SK-N-SH treated with all-trans-retinoic acid at 6 μM for 48 hours (cell line): ENCODE data around the gene UBE2U.

Source experiments
- CSDC2 ChIP-seq: fragments of 250-450 bp; sonication (Bioruptor Pico); IDR thresholded peaks from 2 replicates; pipeline ENCODE4 v1.5.0; 2020; ENCODE audit warnings: mild to moderate bottlenecking, moderate library complexity
- ESRRG ChIP-seq: fragments of 250-450 bp; sonication (Bioruptor Pico); IDR thresholded peaks from 2 replicates; pipeline ENCODE4 v1.6.1; 2021; ENCODE audit warnings: mild to moderate bottlenecking
- GLIS3 ChIP-seq: fragments of 250-450 bp; sonication (Bioruptor Pico); IDR thresholded peaks from 2 replicates; pipeline ENCODE4 v1.5.0; 2020; ENCODE audit warnings: mild to moderate bottlenecking, moderate library complexity
- TCF4 ChIP-seq: fragments of 250-450 bp; sonication (Bioruptor Pico); IDR thresholded peaks from 2 replicates; pipeline ENCODE4 v1.8.0; 2021; ENCODE audit warnings: mild to moderate bottlenecking, moderate library complexity, borderline replicate concordance
- ZC3H10 ChIP-seq: fragments of 250-450 bp; sonication (Bioruptor Pico); IDR thresholded peaks from 2 replicates; pipeline ENCODE4 v1.5.1; 2021; ENCODE audit warnings: mild to moderate bottlenecking, moderate library complexity
- TF ChIP-seq, protein P1 (sequence below): fragments of 250-450 bp; sonication (Bioruptor Pico); IDR thresholded peaks from 2 replicates; pipeline ENCODE4 v1.8.0; 2020; ENCODE audit warnings: mild to moderate bottlenecking, moderate library complexity, borderline replicate concordance

GRCh38 chr1:64197076-64197475, 6.3 kb upstream of the UBE2U start:
- TF ChIP-seq GLIS3 (CRISPR knock-in tag) (no peak), TCF4 (CRISPR knock-in tag) (no peak), CSDC2 (CRISPR knock-in tag) (no peak), ESRRG (CRISPR knock-in tag) (no peak), ZC3H10 (CRISPR knock-in tag) (no peak)
- TF ChIP-seq, protein P1, sequence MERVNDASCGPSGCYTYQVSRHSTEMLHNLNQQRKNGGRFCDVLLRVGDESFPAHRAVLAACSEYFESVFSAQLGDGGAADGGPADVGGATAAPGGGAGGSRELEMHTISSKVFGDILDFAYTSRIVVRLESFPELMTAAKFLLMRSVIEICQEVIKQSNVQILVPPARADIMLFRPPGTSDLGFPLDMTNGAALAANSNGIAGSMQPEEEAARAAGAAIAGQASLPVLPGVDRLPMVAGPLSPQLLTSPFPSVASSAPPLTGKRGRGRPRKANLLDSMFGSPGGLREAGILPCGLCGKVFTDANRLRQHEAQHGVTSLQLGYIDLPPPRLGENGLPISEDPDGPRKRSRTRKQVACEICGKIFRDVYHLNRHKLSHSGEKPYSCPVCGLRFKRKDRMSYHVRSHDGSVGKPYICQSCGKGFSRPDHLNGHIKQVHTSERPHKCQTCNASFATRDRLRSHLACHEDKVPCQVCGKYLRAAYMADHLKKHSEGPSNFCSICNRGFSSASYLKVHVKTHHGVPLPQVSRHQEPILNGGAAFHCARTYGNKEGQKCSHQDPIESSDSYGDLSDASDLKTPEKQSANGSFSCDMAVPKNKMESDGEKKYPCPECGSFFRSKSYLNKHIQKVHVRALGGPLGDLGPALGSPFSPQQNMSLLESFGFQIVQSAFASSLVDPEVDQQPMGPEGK (CRISPR knock-in tag), result no peak
